Gastrocnemius medialis (tissue), 4 donors: ENCODE measurements around the gene TMEM252. TPM values are rescaled to one million over a fixed set of nuclear protein-coding genes. Genes with fewer than 3 reads are reported as not detected.

Source experiments
- ATAC-seq, 2 donors: fragments of 150-250 bp; one replicate each; pipeline ENCODE4 v1.9.1; 2016
- DNase-seq, 2 donors: peaks; one replicate each; pipeline ENCODE4 v3.0.0-alpha.2; 2019
- H3K27ac ChIP-seq, 4 donors: fragments of 200-600 bp; sonication (generic); 1 replicate in 1 of 4; 2 replicates in 3 of 4; pipeline ENCODE4 v1.5.1; 2016 to 2018; ENCODE audit warnings: mild to moderate bottlenecking in 2 of 4, moderate library complexity in 1 of 4
- H3K27me3 ChIP-seq, 3 donors: fragments of 200-600 bp; sonication (generic) in 2 of 3; 1 replicate in 1 of 3; 2 replicates in 2 of 3; pipeline versions ENCODE4 v1.5.1 to v1.6.0; 2016 to 2019; ENCODE audit warnings: mild to moderate bottlenecking in 1 of 3, moderate library complexity in 1 of 3
- H3K36me3 ChIP-seq, 2 donors: fragments of 200-600 bp; sonication (generic) in 1 of 2; one replicate each; pipeline ENCODE4 v1.5.1; 2017 to 2018
- H3K4me1 ChIP-seq, 2 donors: fragments of 200-600 bp; sonication (generic) in 1 of 2; one replicate each; pipeline ENCODE4 v1.5.1; 2016 to 2017; ENCODE audit warnings: mild to moderate bottlenecking in 2 of 2
- H3K4me3 ChIP-seq, 4 donors: fragments of 200-600 bp; sonication (generic) in 3 of 4; 1 replicate in 1 of 4; 2 replicates in 3 of 4; pipeline ENCODE4 v1.5.1; 2016 to 2019; ENCODE audit warnings: mild to moderate bottlenecking in 2 of 4
- H3K9me3 ChIP-seq, 3 donors: fragments of 200-600 bp; sonication (generic) in 2 of 3; 1 replicate in 1 of 3; 2 replicates in 2 of 3; pipeline ENCODE4 v1.5.1; 2016 to 2019
- CTCF ChIP-seq, 5 experiments: fragments of 450-650 bp in 3 of 5; fragments of 200-600 bp in 2 of 5; sonication (generic) in 2 of 5; IDR thresholded peaks in 4 of 5; conservative IDR thresholded peaks in 1 of 5; 1 replicate in 4 of 5; 2 replicates in 1 of 5; pipeline ENCODE4 v1.5.1; 2016 to 2019; ENCODE audit warnings: antibody characterized with exemption in 5 of 5, mild to moderate bottlenecking in 3 of 5, moderate library complexity in 3 of 5
- POLR2A ChIP-seq, 2 donors: fragments of 450-650 bp; IDR thresholded peaks; one replicate each; pipeline ENCODE4 v1.6.1; 2017; ENCODE audit warnings: antibody characterized with exemption in 2 of 2, mild to moderate bottlenecking in 2 of 2, moderate library complexity in 2 of 2
- in situ Hi-C, 4 donors: fragments of 200-750 bp; cut with MboI; loops; one replicate each; pipeline versions ENCODE4 v1.15.0 to v1.8.0; 2017; ENCODE audit warnings: low sequenced_read_pairs in 4 of 4
- intact Hi-C: fragments of 100-400 bp; cut with DNase I; formaldehyde crosslinking; loops from one replicate; pipeline ENCODE4 v1.15.1; 2023; ENCODE audit warnings: low total_unique reads
- total RNA-seq, 4 donors: library from RNA; depleted of rRNA; stranded (reverse); fragments of >200 nt; gene quantifications; one replicate each; pipeline versions ENCODE4 v1.1.0 to v1.2.3, GENCODE V29; 2016

TMEM252 gene
- total RNA-seq, 4 donors from 2014 or later = not detected

DNA sequence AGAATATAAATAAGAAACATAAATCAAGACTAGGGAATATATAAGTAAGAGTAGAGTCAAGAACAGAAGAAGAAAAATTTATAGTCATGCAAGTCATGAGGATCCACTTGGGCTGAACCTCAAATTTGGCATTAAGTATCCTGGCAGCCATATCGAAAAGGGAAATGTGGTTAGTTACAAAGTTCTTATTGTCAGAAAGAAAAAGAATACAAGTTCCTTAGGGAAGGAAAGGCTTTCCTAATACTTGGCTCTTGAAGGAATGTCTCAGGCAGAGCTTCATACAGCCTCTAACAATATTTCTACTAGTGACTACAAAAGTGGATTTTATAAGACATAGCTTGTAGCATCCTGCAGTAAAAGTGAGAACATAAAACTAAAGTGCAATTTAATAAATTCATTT is 45.4 kb downstream of the TMEM252 start:
- Histone ChIP-seq H3K36me3 (no peaks in the 10 kb centered on the region), H3K9me3 (no peaks in the 10 kb centered on the region), H3K4me3 (no peak overlapping the region), H3K27me3 (no peaks in the 10 kb centered on the region), H3K4me1 (peaks cover 7 to 9% of the 10 kb centered on the region in 2 donors), H3K27ac (no peak overlapping the region)
- DNase-seq (no peak), ATAC-seq (no peak)
- intact Hi-C loops (loop anchor here (10.0 kb wide), 1 partner anchor 50 kb away; no protein-coding TSS in a partner anchor), in situ Hi-C loops (no loop called here)
- TF ChIP-seq CTCF (IDR thresholded peaks at IDR 0.05 in 4 of 5, conservative IDR thresholded peaks at IDR 0.05 in 1 of 5) = no peak
- no peak for TF ChIP-seq POLR2A (IDR thresholded peaks at IDR 0.05)

DNA sequence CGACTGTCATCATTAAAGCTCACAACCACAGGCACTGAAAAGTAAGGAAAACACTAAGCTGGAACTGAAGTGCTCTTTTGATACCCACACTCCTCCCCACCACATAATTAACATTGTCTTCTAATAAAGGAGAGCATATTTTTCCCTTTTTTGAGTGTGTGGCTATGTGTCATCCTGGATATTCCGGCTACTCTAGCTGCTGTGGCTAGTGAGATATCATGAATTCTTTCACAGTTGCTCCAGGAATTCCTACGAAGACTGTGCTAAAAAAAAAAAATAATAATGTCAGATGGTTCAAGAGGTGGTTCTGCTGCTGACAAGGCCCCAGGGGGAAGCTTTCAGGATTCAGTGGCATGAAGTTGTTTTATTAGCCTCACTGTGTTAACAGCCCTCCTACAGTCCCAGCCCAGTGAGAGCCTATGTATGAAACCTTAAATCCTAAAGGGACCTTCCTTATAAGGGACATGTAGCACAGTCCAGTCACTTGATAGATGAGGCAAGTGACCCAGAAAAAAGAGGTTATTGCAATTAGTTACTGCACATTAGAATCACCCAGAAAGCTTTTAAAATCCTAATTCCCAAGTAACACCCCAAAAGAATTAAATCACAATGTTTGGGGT is 46.6 kb downstream of the TMEM252 start:
- intact Hi-C loops = loop anchor here (10.0 kb wide), 1 partner anchor 49 kb away; no protein-coding TSS in a partner anchor
- Histone ChIP-seq H3K36me3 (no peaks in the 10 kb centered on the region), H3K4me3 (no peak overlapping the region), H3K4me1 (peaks cover 0 to 6% of the 10 kb centered on the region in 2 donors), H3K9me3 (no peaks in the 10 kb centered on the region), H3K27ac (no peak overlapping the region), H3K27me3 (no peaks in the 10 kb centered on the region)
- no peak for TF ChIP-seq POLR2A (IDR thresholded peaks at IDR 0.05)
- no peak for TF ChIP-seq CTCF (IDR thresholded peaks at IDR 0.05 in 4 of 5, conservative IDR thresholded peaks at IDR 0.05 in 1 of 5)
- DNase-seq (no peak), ATAC-seq (no peak)
- in situ Hi-C loops = no loop called here

DNA sequence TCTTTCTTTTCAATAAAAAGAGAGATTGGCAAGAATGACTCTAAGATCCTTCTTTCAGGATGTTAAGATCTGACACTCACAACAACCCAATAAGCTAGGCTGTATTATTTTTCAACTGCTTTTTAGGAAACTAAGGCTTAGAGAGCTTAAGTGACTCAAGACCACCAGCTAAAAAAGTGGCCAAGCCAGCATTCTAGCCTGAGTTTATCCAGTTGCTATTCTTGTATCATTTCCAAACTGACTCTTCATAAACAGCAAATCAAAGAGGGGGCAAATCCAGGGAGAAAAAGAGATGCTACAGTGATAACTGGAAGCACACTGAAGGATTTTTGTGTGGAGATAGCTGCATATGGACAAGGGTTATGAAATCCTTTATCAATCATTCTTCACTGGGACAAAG is 47.1 kb downstream of the TMEM252 start:
- Histone ChIP-seq H3K4me3 (no peak overlapping the region), H3K4me1 (peaks cover 0 to 6% of the 10 kb centered on the region in 2 donors), H3K27ac (no peak overlapping the region), H3K36me3 (no peaks in the 10 kb centered on the region), H3K9me3 (no peaks in the 10 kb centered on the region), H3K27me3 (no peaks in the 10 kb centered on the region)
- ATAC-seq (no peak), DNase-seq (no peak)
- intact Hi-C loops (loop anchor here (10.0 kb wide), 1 partner anchor 49 kb away; no protein-coding TSS in a partner anchor), in situ Hi-C loops (no loop called here)
- TF ChIP-seq CTCF (IDR thresholded peaks at IDR 0.05 in 4 of 5, conservative IDR thresholded peaks at IDR 0.05 in 1 of 5) (no peak), POLR2A (IDR thresholded peaks at IDR 0.05) (no peak)

GRCh38 chr9:68492806-68493205 is 47.9 kb downstream of the TMEM252 start:
- intact Hi-C loops = loop anchor here (10.0 kb wide), 1 partner anchor 48 kb away; no protein-coding TSS in a partner anchor
- H3K9me3 ChIP-seq = no peaks in the 10 kb centered on the region
- DNase-seq (no peak), ATAC-seq (no peak)
- H3K36me3 ChIP-seq = no peaks in the 10 kb centered on the region
- H3K4me3 ChIP-seq = no peak overlapping the region
- TF ChIP-seq POLR2A (IDR thresholded peaks at IDR 0.05) (no peak), CTCF (IDR thresholded peaks at IDR 0.05 in 4 of 5, conservative IDR thresholded peaks at IDR 0.05 in 1 of 5) (no peak)
- H3K27ac ChIP-seq = no peak overlapping the region
- no peaks in the 10 kb centered on the region for H3K27me3 ChIP-seq
- in situ Hi-C loops = no loop called here
- H3K4me1 ChIP-seq = peaks cover 0 to 6% of the 10 kb centered on the region in 2 donors
